SKM-1 treated with dmso at 0.1 percent for 144 hours (cell line): ENCODE data around the gene LDLR.
"Not testable (repeated sequence)": the region's sequence is repeated elsewhere in the genome, so short reads cannot be mapped to it uniquely, and the experiment has no call there.

ENCODE experiments used
- DNase-seq: peaks from one replicate; lab custom pipeline; 2025; ENCODE audit not compliant: unreplicated experiment; lab: John Stamatoyannopoulos, UW

LDLR gene

GRCh38 chr19:11138601-11139300 is 49.5 kb downstream of the LDLR start:
- DNase-seq = no peak

- not testable (repeated sequence) for DNase-seq
Measured at GRCh38 chr19:11140023-11140538, 50.8 kb downstream of the LDLR start.

- DNase-seq = no peak
Measured at GRCh38 chr19:11140896-11141295, 51.6 kb downstream of the LDLR start.

GRCh38 chr19:11141937-11142527 is 52.8 kb downstream of the LDLR start:
- no peak for DNase-seq

GRCh38 chr19:11142528-11143171 is 53.4 kb downstream of the LDLR start:
- DNase-seq = no peak

- DNase-seq = no peak
Measured at GRCh38 chr19:11145536-11145924, 56.3 kb downstream of the LDLR start.

GRCh38 chr19:11148001-11148400 is 58.7 kb downstream of the LDLR start:
- DNase-seq = no peak

GRCh38 chr19:11151181-11151580 is 61.9 kb downstream of the LDLR start:
- no peak for DNase-seq

- DNase-seq = no peak
Measured at GRCh38 chr19:11152318-11153062, 63.2 kb downstream of the LDLR start.

- DNase-seq = no peak
Measured at GRCh38 chr19:11154683-11155047, 65.4 kb downstream of the LDLR start.

GRCh38 chr19:11155373-11156120 is 66.3 kb downstream of the LDLR start, which contains the start of gene SPC24:
SPC24 (minus strand) TSS chr19:11155782; CDS start chr19:11155776, 6 bp downstream.
- DNase-seq = peak; percentile 99

- no peak for DNase-seq
Measured at GRCh38 chr19:11159598-11160439, 70.6 kb downstream of the LDLR start.

GRCh38 chr19:11160440-11160768 is 71.1 kb downstream of the LDLR start:
- DNase-seq = not testable (repeated sequence)

GRCh38 chr19:11164296-11164695 is 75.0 kb downstream of the LDLR start:
- no peak for DNase-seq

- DNase-seq = no peak
Measured at GRCh38 chr19:11164879-11165406, 75.7 kb downstream of the LDLR start.

GRCh38 chr19:11165486-11166030 is 76.3 kb downstream of the LDLR start:
- DNase-seq = no peak

GRCh38 chr19:11166281-11167142 is 77.2 kb downstream of the LDLR start:
- no peak for DNase-seq

- DNase-seq = no peak
Measured at GRCh38 chr19:11168568-11168967, 79.3 kb downstream of the LDLR start.
